SU-DHL-6 (cell line): ENCODE data around the gene SCN5A.

Experiments
- H2AFZ ChIP-seq: fragments of 200-600 bp; sonication (generic); 2 replicates; pipeline ENCODE4 v1.6.1; 2014; ENCODE audit warnings: low read depth, mild to moderate bottlenecking, moderate library complexity, mixed read lengths, antibody characterized with exemption, low read length; ENCODE audit not compliant: severe bottlenecking
- H3F3A ChIP-seq: fragments of 200-600 bp; shearing (Covaris generic); 2 replicates; pipeline ENCODE4 v1.6.0; 2016; ENCODE audit warnings: antibody characterized with exemption, mild to moderate bottlenecking; ENCODE audit not compliant: insufficient read depth
- H3K27ac ChIP-seq: fragments of 200-600 bp; sonication (generic); 2 replicates; pipeline ENCODE4 v1.5.1; 2016; ENCODE audit warnings: low read depth, mild to moderate bottlenecking, low read length, moderate library complexity, mixed read lengths
- H3K27me3 ChIP-seq: fragments of 200-600 bp; sonication (generic), shearing (Covaris generic); 2 replicates; pipeline ENCODE4 v1.6.0; 2014; ENCODE audit warnings: mild to moderate bottlenecking, low read length
- H3K36me3 ChIP-seq: fragments of 200-600 bp; sonication (generic); 2 replicates; pipeline ENCODE4 v1.6.1; 2014; ENCODE audit warnings: mild to moderate bottlenecking, low read length, mixed read lengths
- H3K4me2 ChIP-seq: fragments of 300-600, 200-600 bp; shearing (Covaris generic), sonication (generic); 2 replicates; pipeline ENCODE4 v1.6.0; 2014; ENCODE audit warnings: low read length, low read depth, mild to moderate bottlenecking; ENCODE audit not compliant: poor library complexity, severe bottlenecking
- H3K4me3 ChIP-seq: fragments of 200-600 bp; sonication (generic); 2 replicates; pipeline ENCODE4 v1.5.1; 2014; ENCODE audit warnings: antibody characterized with exemption, low read length, mild to moderate bottlenecking, mixed read lengths; ENCODE audit not compliant: insufficient read depth, poor library complexity, severe bottlenecking
- H3K79me2 ChIP-seq: fragments of 200-600 bp; sonication (generic); 2 replicates; pipeline ENCODE4 v1.6.1; 2014; ENCODE audit warnings: mild to moderate bottlenecking, low read length, moderate library complexity; ENCODE audit not compliant: insufficient read depth
- H3K9ac ChIP-seq: fragments of 200-600 bp; sonication (generic); 2 replicates; pipeline ENCODE4 v1.7.0; 2014; ENCODE audit warnings: mild to moderate bottlenecking, low read length
- H3K9me2 ChIP-seq: fragments of 200-600 bp; sonication (generic); replicated peaks from 2 replicates; pipeline ENCODE4 v1.6.1; 2014; ENCODE audit warnings: low read length; ENCODE audit not compliant: insufficient read depth
- H3K9me3 ChIP-seq: fragments of 200-600 bp; sonication (generic); 2 replicates; pipeline ENCODE4 v1.6.1; 2014; ENCODE audit warnings: low read length, mixed read lengths; ENCODE audit not compliant: insufficient read depth
- H4K20me1 ChIP-seq: fragments of 200-600 bp; sonication (generic); 2 replicates; pipeline ENCODE4 v1.6.1; 2014; ENCODE audit warnings: low read depth, mild to moderate bottlenecking, antibody characterized with exemption, low read length, moderate library complexity, mixed read lengths
- CTCF ChIP-seq: fragments of 200-600 bp; sonication (generic); IDR thresholded peaks from one replicate; pipeline ENCODE4 v1.5.1; 2017; ENCODE audit warnings: antibody characterized with exemption, mild to moderate bottlenecking, low read length, moderate library complexity; ENCODE audit not compliant: insufficient read depth, poor library complexity, severe bottlenecking
- EZH2phosphoT487 ChIP-seq: fragments of 200-600 bp; sonication (generic), shearing (Covaris generic); conservative IDR thresholded peaks from 2 replicates; pipeline ENCODE4 v1.6.1; 2018; ENCODE audit warnings: mild to moderate bottlenecking, antibody characterized with exemption, low read length, moderate library complexity, mixed read lengths

The SCN5A gene

DNA sequence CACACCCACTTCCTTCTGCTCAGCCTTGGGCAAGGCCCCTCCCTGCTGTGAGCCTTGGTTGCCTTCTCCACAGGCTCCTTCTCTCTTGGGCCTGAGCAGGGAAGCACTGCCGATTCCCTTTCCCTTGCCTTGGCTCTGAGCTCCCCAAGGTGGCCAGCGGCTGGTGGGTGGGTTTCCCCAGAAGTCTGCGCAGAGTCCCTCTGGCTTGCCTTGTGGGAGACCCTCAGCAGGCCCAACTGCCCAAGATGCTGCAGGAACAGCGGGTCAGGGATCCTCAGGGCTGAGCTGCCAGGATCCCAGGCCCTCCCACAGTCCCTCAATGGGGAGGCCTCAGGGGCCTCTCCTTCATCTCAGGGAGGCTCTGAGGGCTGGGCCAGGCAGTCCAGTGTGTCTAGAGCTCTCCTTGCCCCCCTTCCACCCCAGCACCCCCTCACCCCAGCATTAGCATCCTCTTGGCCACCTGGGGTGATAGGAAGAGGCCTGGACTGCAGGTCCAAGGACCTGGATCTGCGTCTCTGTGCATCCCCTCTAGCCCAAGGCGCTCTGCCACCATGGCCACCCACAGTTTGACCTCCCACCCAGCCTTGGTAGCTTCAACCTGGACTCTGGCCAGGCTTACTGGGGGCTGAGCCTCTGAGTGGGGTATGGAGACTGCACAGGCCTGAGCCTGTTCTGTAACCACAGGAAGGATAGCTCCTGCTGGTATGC lies 84.7 kb downstream of the SCN5A start:
- no peaks in the 10 kb centered on the region for H3K79me2 ChIP-seq
- H3K36me3 ChIP-seq, result no peaks in the 10 kb centered on the region
- no peaks in the 10 kb centered on the region for H3K9me3 ChIP-seq
- H2AFZ ChIP-seq, result no peak overlapping the region
- no peaks in the 10 kb centered on the region for H3K9me2 ChIP-seq
- H4K20me1 ChIP-seq, result no peaks in the 10 kb centered on the region
- H3K27me3 ChIP-seq, result no peaks in the 10 kb centered on the region
- TF ChIP-seq EZH2phosphoT487 (no peak), CTCF (no peak)
- no peak overlapping the region for H3K4me2 ChIP-seq
- H3F3A ChIP-seq, result no peaks in the 10 kb centered on the region
- no peak overlapping the region for H3K9ac ChIP-seq
- no peak overlapping the region for H3K27ac ChIP-seq
- H3K4me3 ChIP-seq, result no peak overlapping the region

DNA sequence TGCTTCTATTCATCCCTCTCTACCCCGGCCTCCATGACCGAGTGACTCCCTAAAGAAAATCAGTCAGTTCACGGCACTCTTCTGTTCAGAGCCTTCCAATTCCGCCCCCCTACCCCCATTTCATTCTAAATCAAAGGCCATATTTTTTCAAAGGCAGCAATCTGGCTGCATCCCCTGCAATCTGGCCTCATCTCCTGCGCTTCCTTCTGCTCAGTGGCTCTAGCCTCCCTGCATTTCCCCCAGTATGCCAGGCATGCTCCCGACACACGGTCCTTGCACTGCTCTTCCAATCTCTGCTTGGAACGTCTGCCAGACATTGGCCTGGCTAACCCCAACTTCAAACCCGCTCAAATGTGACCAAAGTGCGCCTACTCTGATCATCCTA lies 85.6 kb downstream of the SCN5A start:
- Histone ChIP-seq H3K27ac (no peak overlapping the region), H4K20me1 (no peaks in the 10 kb centered on the region), H3K27me3 (no peaks in the 10 kb centered on the region), H2AFZ (no peak overlapping the region), H3K9ac (no peak overlapping the region), H3K4me3 (no peak overlapping the region), H3K9me3 (no peaks in the 10 kb centered on the region), H3K4me2 (no peak overlapping the region), H3K79me2 (no peaks in the 10 kb centered on the region), H3K36me3 (no peaks in the 10 kb centered on the region), H3F3A (no peaks in the 10 kb centered on the region), H3K9me2 (no peaks in the 10 kb centered on the region)
- TF ChIP-seq CTCF, result no peak
- no peak for TF ChIP-seq EZH2phosphoT487

GRCh38 chr3:38563070-38563885 lies 86.2 kb downstream of the SCN5A start:
- Histone ChIP-seq H3K4me3 (no peak overlapping the region), H3K36me3 (no peaks in the 10 kb centered on the region), H3K27ac (no peak overlapping the region), H3K9me2 (no peaks in the 10 kb centered on the region), H3K4me2 (no peak overlapping the region), H3K9me3 (no peaks in the 10 kb centered on the region), H3F3A (no peaks in the 10 kb centered on the region), H3K79me2 (no peaks in the 10 kb centered on the region), H3K27me3 (no peaks in the 10 kb centered on the region), H4K20me1 (no peaks in the 10 kb centered on the region), H2AFZ (no peak overlapping the region), H3K9ac (no peak overlapping the region)
- TF ChIP-seq EZH2phosphoT487, result no peak
- no peak for TF ChIP-seq CTCF
